GM19025 (cell line): ENCODE data around the gene PRRX2.
"Not testable (repeated sequence)": the region's sequence is repeated elsewhere in the genome, so short reads cannot be mapped to it uniquely, and the experiment has no call there.

Source experiments
- ATAC-seq: cut with Tn5 transposase; IDR thresholded peaks from one replicate; pipeline ENCODE4 v1.9.1; 2021; ENCODE audit warnings: mild to moderate bottlenecking, low read depth, moderate library complexity; ENCODE audit not compliant: unreplicated experiment

The PRRX2 gene

DNA sequence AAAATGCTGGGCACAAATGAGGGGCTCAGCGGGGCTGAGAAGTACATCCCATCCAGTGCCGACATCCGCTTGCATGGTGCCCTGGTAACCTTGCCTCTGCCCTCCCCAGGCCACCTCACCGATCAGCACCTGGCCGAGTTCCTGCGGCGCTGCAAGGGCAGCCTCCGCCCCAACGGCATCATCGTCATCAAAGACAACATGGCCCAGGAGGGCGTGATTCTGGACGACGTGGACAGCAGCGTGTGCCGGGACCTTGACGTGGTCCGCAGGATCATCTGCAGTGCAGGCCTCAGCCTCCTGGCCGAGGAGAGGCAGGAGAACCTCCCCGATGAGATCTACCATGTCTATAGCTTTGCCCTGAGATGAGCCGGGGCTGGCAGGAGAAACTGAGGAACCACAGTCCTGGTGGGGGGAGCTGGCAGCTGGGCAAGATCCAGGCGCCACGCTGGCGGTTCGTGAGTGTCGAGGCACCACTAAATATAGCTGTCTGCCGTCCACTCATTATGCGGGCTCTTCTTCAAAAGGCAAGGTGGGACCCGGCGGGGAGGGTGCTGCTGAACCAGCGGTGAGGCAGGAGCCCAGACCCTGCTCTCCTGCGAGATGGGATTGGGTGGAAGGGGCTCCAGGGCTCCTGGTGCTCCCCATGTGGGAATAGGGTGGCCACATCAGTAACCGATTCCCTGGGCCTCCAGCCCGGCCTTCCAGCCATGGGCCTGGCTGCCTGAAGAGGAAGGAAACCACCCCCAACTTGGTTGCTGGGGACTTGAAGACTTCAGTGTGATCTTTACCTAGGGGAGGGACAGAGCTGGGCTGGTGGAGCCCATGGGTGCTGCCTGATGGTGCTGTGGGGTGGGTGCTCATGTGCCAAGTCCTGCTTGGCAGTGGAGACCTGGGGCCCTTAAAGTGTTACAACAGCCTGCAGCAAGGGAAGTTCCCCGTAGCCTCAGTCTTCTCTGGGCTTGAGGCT is 30.1 kb upstream of the PRRX2 start:
- no peak for ATAC-seq

- ATAC-seq = not testable (repeated sequence)
Measured at GRCh38 chr9:129636343-129636742, 29.1 kb upstream of the PRRX2 start.

DNA sequence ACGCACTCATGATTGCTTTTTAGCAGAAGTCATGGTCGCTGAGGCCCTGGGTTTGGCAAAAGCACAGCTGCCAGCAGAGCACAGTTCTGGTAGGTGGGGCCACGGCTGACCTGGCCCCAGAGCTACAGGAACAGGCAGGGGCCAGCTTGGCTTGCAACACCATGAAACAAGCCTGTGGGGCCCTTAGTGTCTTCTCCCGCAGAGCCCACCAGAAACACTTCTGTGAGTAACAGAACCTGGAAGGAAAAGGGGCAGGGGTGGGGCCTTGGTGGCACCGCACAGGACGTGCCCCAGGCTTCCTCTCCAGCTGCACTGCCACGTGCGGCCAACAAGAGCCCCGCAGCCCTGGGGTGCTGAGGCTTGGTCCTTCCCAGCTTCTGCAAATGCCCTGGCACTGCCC is 28.3 kb upstream of the PRRX2 start:
- no peak for ATAC-seq

GRCh38 chr9:129637673-129638439 is 27.6 kb upstream of the PRRX2 start:
- ATAC-seq = no peak

DNA sequence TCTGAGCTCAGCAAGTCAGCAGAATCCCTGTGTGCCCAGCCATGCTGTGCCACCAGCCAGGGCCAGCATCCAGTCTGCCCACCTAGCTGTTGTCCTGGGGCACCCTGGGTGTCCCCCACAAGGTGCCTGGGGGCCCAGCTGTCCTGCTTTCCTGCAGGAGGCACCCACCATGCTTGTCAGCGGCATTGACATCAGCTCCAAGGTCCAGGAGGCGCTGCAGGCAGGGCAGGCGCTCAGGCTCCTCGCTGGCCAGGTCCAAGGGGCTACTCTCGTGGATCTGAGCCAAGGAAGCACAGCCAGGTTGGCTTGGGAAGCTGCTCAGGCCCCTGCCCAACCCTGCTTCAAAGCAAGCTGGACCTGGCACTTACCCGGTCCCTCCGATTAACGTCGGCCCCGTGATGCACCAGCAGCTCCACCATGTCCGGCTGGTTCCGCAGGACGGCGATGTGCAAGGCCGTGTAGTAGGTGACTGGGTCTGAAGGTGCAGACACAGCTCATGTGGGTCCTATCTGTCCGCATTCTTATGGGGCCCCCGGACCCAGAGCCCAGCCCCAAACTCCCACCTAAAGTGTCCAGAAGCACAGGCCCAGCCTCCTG is 26.3 kb upstream of the PRRX2 start:
- ATAC-seq = no peak

GRCh38 chr9:129639756-129640085 is 25.7 kb upstream of the PRRX2 start:
- no peak for ATAC-seq

DNA sequence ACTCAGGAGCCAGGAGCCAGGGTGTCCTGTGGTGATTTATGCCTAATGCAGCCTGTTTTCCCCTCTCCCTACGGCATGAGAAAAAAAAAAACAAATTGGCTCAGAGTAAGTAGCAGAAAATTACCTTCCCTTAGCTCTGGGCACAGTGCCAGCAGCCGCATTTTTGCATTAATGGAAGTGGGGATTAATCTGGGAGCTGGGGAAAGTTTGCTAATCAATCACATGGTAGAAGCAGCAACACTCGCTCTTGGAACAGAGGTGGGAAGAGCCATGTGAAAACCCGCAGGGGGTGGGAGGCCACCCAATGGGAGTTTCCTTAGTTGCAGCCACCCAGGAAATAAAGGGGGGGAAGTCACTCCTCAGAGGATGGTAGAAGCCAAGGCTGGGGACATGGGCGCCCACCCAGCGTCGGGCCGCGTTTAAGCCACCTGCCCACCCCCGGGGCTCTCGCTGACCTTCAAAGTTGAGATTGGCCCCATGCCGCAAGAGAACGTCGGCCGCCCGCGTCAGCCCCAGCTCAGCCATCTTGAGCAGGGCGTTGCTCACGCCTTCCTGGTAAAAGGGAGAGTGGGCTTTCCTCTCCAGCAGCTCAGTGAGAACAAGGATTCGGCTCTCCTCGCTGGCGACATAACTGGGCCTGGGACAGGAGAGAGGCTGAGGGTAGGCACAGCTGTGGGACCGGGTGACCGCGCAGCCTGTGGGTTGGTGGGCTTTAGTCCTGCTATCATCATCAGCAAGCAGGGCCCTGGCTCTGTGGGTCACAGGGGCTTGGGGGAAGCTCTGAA is 25.2 kb upstream of the PRRX2 start:
- no peak for ATAC-seq

DNA sequence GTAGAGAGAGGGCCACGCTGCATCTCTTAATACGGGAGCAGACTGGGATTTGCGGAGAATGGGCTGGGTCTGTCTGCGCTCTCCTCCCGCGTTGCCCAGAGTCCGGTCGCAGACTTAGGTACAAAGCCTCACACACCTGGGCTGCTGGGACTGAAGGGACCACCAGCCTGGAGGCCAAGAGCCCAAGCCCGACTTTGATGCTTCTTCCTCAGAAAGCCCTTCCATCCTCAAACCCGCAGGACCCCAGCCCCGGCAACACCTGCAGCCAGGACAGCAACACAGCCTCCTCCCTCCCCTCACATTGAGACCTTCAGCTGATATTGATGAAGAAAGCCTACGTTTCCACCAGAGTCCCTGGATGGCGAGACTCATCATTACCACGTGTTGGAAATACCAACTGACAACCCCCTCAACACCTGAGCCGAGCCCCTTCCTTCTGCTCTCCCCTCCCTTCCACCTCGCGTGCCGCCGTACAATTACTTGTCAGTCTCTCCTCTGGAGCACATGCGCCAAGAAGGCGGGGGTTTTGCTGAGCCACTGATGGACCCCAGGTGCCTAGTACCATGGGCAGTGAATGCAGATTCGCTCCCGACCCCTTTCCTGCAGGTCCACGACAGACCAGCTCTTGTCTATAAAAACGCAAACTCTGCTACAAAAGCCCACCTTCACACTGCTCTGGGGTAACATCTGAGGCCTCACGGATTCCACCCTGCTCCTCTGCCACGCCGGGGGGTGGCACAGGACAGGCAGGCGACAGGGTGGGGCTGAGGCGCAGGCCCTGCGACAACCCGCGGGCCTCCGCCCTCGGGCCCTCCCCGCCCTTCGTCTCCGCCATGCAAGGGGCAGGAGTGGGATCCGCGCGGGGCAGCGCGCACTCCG is 24.3 kb upstream of the PRRX2 start:
- ATAC-seq = no peak

- ATAC-seq = peak; percentile 88
Measured at GRCh38 chr9:129641750-129642585, 23.5 kb upstream of the PRRX2 start, which contains the start of gene ASB6. TSS of gene ASB6 (minus strand) at chr9:129642151. CDS start at chr9:129641999, 152 bp downstream.

- ATAC-seq = no peak
Measured at GRCh38 chr9:129643706-129644105, 21.7 kb upstream of the PRRX2 start.

- no peak for ATAC-seq
Measured at GRCh38 chr9:129644365-129644764, 21.1 kb upstream of the PRRX2 start.

- ATAC-seq = no peak
Measured at GRCh38 chr9:129644902-129645301, 20.5 kb upstream of the PRRX2 start.

DNA sequence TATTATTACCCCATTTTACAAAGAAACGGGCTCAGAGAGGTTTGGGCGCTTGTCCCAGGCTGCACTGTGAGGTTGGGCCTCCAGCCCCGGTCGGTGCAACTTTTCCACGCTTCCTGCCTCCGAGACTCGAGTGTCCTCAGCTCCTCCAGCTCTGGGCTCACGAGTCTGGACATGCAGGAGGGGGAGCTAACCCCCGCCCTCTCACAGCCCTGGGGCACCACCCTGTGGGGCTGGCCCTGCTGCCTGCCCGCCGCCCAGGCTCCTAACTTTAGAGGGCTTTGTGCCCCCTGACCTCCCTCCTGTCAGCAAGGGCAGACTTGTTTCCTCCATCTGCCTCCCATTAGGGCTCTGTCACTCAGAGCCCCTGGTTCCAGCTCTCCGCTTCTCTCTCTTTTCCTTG is 19.2 kb upstream of the PRRX2 start:
- no peak for ATAC-seq

- no peak for ATAC-seq
Measured at GRCh38 chr9:129646654-129647053, 18.8 kb upstream of the PRRX2 start.

DNA sequence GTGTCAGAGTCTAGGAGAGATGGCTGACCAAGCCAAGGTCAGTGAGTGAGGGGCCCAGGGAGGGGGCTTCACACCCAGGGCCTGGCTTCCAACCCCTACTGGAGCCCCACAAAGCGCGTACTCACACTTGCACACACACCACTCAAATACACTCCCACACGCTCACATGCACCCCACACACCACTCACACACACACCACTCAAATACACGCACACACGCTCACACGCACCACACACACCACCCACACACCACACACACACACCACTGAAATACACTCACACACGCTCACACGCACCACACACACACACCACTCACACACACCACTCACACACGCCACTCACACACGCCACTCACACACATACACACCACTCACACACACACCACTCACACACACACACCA is 17.8 kb upstream of the PRRX2 start:
- ATAC-seq = no peak

GRCh38 chr9:129648092-129648763 is 17.2 kb upstream of the PRRX2 start:
- no peak for ATAC-seq

- no peak for ATAC-seq
Measured at GRCh38 chr9:129648764-129649115, 16.7 kb upstream of the PRRX2 start.
